Measurements from ENCODE around the gene TMEM200B.
"Not testable (repeated sequence)": the region's sequence is repeated elsewhere in the genome, so short reads cannot be mapped to it uniquely, and the experiment has no call there.

TMEM200B gene

GRCh38 chr1:29133861-29134694, 10.4 kb upstream of the TMEM200B start:
- no peak for DNase-seq

- not testable (repeated sequence) for DNase-seq
These were observed 7.4 kb upstream of the TMEM200B start for GRCh38 chr1:29131056-29131455.

GRCh38 chr1:29129916-29130315, 6.2 kb upstream of the TMEM200B start:
- DNase-seq, result no peak

GRCh38 chr1:29128739-29129138, 5.0 kb upstream of the TMEM200B start:
- DNase-seq, result no peak

GRCh38 chr1:29126198-29126597, 2.5 kb upstream of the TMEM200B start:
- DNase-seq, result no peak

- no peak for DNase-seq
These were observed 2.1 kb upstream of the TMEM200B start for GRCh38 chr1:29125788-29126187.

GRCh38 chr1:29125237-29125641, 1.5 kb upstream of the TMEM200B start:
- DNase-seq, result peak; percentile 47

GRCh38 chr1:29124366-29125236, 898 bp upstream of the TMEM200B start:
- DNase-seq, result peak; percentile 95

GRCh38 chr1:29123053-29123886, 433 bp downstream of the TMEM200B start:
- DNase-seq, result no peak

GRCh38 chr1:29122682-29123052, 1.0 kb downstream of the TMEM200B start:
- DNase-seq, result peak; percentile 82

- peak; percentile 80 for DNase-seq
These were observed 1.6 kb downstream of the TMEM200B start for GRCh38 chr1:29121936-29122681.

GRCh38 chr1:29121516-29121935, 2.2 kb downstream of the TMEM200B start:
- peak; percentile 46 for DNase-seq

- DNase-seq, result peak; percentile 75
These were observed 2.7 kb downstream of the TMEM200B start for GRCh38 chr1:29120947-29121485.

GRCh38 chr1:29120367-29120766, 3.3 kb downstream of the TMEM200B start:
- DNase-seq, result no peak

- no peak for DNase-seq
These were observed 4.4 kb downstream of the TMEM200B start for GRCh38 chr1:29119121-29119929.

- no peak for DNase-seq
These were observed 6.3 kb downstream of the TMEM200B start for GRCh38 chr1:29117381-29117780.

- no peak for DNase-seq
These were observed 9.0 kb downstream of the TMEM200B start for GRCh38 chr1:29114654-29115053.

GRCh38 chr1:29113413-29114117, 10.1 kb downstream of the TMEM200B start:
- DNase-seq, result no peak

- DNase-seq, result no peak
These were observed 10.8 kb downstream of the TMEM200B start for GRCh38 chr1:29112705-29113412.

GRCh38 chr1:29108041-29108440, 15.7 kb downstream of the TMEM200B start:
- not testable (repeated sequence) for DNase-seq
